ENCODE measurements around the gene P4HB.

GRCh38 chr17:81807210-81807719 lies 53.1 kb downstream of the P4HB start:
- TF ChIP-seq NRF1 (IDR thresholded peaks at IDR 0.05; ENCODE audit: low read depth, low read length) (no peak), CTCF (IDR thresholded peaks at IDR 0.05) (no peak), FOXM1 (IDR thresholded peaks at IDR 0.05; ENCODE audit: low read depth) (no peak), EP300 (IDR thresholded peaks at IDR 0.05; ENCODE audit: borderline replicate concordance in 1 of 2, low read depth in 1 of 2, low read length in 1 of 2) (no peak), SMC3 (IDR thresholded peaks at IDR 0.05; ENCODE audit: low read depth, low read length) (no peak)

All from SK-N-SH (cell line).